ENCODE measurements around the gene ACAP3. TPM values are rescaled to one million over a fixed set of nuclear protein-coding genes. Genes with fewer than 3 reads are reported as not detected.
"Not testable (repeated sequence)": the region's sequence is repeated elsewhere in the genome, so short reads cannot be mapped to it uniquely, and the experiment has no call there.

ACAP3 gene
- total RNA-seq, 8 experiments from 2014 or later, result 23.9 to 88.9 (median 48.9) TPM

GRCh38 chr1:1250786-1251284, 56.9 kb downstream of the ACAP3 start:
- in situ Hi-C loops (cut with MboI; ENCODE audit: low pct_unique_long_range_greater_than_20kb in 2 of 9, low sequenced_read_pairs in 9 of 9, unreplicated experiment in 9 of 9), result loop anchor here in 3 of 9 experiments (10.0 to 25.0 kb wide), 3 partner anchors 89 to 239 kb away; partner anchors contain the start of genes AGRN (in 2 of the 3), HES4 (in 2 of the 3), ISG15 (in 2 of the 3) and C1orf159 (in 1 of the 3)
- Histone ChIP-seq H3K4me3 (no peak overlapping the region), H3K4me1 (replicated peaks in 1 of 2) (peaks cover 3 to 12% of the 10 kb centered on the region in 2 donors), H3K27ac (no peak overlapping the region)
- peak in 1 of 8 experiments; percentile 8 for ATAC-seq (replicated peaks in 6 of 8)
- 50 to 88% (median 75%) methylated on average over 1 to 10 of the region's 16 CpGs; no CpG with 5 or more reads in 6 of the 10 experiments for WGBS, 10 experiments

DNA sequence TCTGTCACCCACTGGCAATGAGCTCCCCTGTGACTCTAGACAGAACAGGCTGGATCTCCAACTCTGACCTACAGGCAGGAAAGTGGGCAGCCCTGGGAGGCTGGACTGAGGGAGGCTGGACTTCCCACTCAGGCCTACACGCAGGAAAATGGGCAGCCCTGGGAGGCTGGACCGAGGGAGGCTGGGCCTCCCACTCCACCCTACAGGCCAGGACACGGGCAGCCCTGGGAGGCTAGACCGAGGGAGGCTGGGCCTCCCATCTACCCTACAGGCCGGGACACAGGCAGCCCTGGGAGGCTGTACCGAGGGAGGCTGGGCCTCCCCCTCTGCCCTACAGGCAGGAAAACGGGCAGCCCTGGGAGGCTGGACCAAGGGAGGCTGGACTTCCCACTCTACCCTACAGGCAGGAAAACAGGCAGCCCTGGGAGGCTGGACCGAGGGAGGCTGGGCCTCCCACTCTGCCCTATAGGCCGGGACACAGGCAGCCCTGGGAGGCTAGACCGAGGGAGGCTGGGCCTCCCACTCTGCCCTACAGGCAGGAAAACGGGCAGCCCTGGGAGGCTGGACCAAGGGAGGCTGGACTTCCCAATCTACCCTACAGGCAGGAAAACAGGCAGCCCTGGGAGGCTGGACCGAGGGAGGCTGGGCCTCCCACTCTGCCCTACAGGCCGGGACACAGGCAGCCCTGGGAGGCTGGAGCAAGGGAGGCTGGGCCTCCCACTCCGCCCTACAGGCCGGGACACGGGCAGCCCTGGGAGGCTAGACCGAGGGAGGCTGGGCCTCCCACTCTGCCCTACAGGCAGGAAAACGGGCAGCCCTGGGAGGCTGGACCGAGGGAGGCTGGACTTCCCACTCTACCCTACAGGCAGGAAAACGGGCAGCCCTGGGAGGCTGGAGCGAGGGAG, 59.5 kb downstream of the ACAP3 start:
- ATAC-seq (replicated peaks in 6 of 8); in situ Hi-C loops (cut with MboI; ENCODE audit: low pct_unique_long_range_greater_than_20kb in 2 of 9, low sequenced_read_pairs in 9 of 9, unreplicated experiment in 9 of 9); H3K27ac ChIP-seq; H3K4me3 ChIP-seq: not testable (repeated sequence)
- H3K4me1 ChIP-seq (replicated peaks in 1 of 2), result peaks cover 12 to 21% of the 10 kb centered on the region in 2 donors
- WGBS, 10 experiments, result 40 to 100% (median 55%) methylated on average over 1 to 2 of the region's 21 CpGs; no CpG with 5 or more reads in 4 of the 10 experiments

- no peak overlapping the region for H3K27ac ChIP-seq
- peaks cover 14 to 21% of the 10 kb centered on the region in 2 donors for H3K4me1 ChIP-seq (replicated peaks in 1 of 2)
- peak in 2 of 8 experiments; percentile 1 to 6 for ATAC-seq (replicated peaks in 6 of 8)
- WGBS, 10 experiments, result 0 to 90% (median 64%) methylated on average over 1 to 17 of the region's 25 CpGs; no CpG with 5 or more reads in 5 of the 10 experiments
- in situ Hi-C loops (cut with MboI; ENCODE audit: low pct_unique_long_range_greater_than_20kb in 2 of 9, low sequenced_read_pairs in 9 of 9, unreplicated experiment in 9 of 9), result no loop called here
- H3K4me3 ChIP-seq, result no peak overlapping the region
These were observed 60.3 kb downstream of the ACAP3 start for GRCh38 chr1:1247341-1247913.

GRCh38 chr1:1246577-1247340, 61.0 kb downstream of the ACAP3 start, which contains the start of gene C1QTNF12:
TSS of gene C1QTNF12 (minus strand) at chr1:1246722. CDS start at chr1:1246690, 32 bp downstream.
- 5 to 6% methylated on average over 8 to 12 of the region's 74 CpGs; no CpG with 5 or more reads in 8 of the 10 experiments for WGBS, 10 experiments
- in situ Hi-C loops (cut with MboI; ENCODE audit: low pct_unique_long_range_greater_than_20kb in 2 of 9, low sequenced_read_pairs in 9 of 9, unreplicated experiment in 9 of 9), result no loop called here
- H3K4me3 ChIP-seq, result no peak within 1 kb of the TSS
- ATAC-seq (replicated peaks in 6 of 8), result peak; percentile 7 to 66 (median 36)
- H3K4me1 ChIP-seq (replicated peaks in 1 of 2), result peaks cover 14 to 21% of the 10 kb centered on the region in 2 donors
- H3K27ac ChIP-seq, result no peak within 1 kb of the TSS

GRCh38 chr1:1245817-1246576, 61.7 kb downstream of the ACAP3 start:
- in situ Hi-C loops (cut with MboI; ENCODE audit: low pct_unique_long_range_greater_than_20kb in 2 of 9, low sequenced_read_pairs in 9 of 9, unreplicated experiment in 9 of 9), result no loop called here
- H3K4me3 ChIP-seq, result no peak overlapping the region
- WGBS, 10 experiments, result 49 to 100% (median 60%) methylated on average over 1 to 7 of the region's 45 CpGs; no CpG with 5 or more reads in 5 of the 10 experiments

DNA sequence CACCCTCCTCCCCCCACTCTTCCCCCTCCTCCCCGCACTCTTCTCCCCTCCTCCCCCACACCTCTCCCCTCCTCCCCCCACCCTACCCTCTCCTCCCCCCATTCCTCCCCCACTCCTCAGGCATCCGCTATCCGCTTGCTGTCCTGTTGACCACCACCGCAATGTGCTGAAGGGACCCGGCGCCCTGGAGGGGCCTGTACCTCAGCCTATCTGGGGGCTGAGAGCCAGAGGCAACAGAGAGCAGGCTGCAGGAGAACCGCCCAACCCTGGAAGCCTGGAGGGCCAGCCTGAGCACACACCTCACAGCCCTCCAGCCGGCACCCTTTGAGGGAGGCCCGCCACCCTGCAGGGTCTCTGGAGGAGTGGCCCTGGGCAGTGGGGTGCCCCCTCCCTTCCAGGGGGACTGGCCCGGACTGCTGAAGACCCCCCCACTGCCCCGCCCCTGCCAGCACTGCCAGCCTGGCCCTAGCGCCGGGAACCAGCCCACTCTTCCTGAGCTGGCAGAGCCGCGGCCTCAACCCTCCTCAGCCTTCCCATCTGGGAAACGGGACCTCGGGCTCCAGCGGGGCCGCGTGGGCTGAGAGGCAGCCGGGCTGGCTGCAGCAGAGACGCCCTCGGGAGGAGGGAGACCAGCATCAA, 62.4 kb downstream of the ACAP3 start:
- ATAC-seq (replicated peaks in 6 of 8), result no peak
- Histone ChIP-seq H3K4me3 (no peak overlapping the region), H3K27ac (no peak overlapping the region), H3K4me1 (replicated peaks in 1 of 2) (peaks cover 17 to 25% of the 10 kb centered on the region in 2 donors)
- in situ Hi-C loops (cut with MboI; ENCODE audit: low pct_unique_long_range_greater_than_20kb in 2 of 9, low sequenced_read_pairs in 9 of 9, unreplicated experiment in 9 of 9), result no loop called here
- 85% methylated on average over 4 of the region's 23 CpGs; no CpG with 5 or more reads in 9 of the 10 experiments for WGBS, 10 experiments

More at GRCh38 chr1:1245817-1246576, 61.7 kb downstream of the ACAP3 start:
- Histone ChIP-seq H3K4me1 (replicated peaks in 1 of 2) (peaks cover 14 to 21% of the 10 kb centered on the region in 2 donors), H3K27ac (no peak overlapping the region)
- peak in 3 of 8 experiments; percentile 1 to 9 (median 3) for ATAC-seq (replicated peaks in 6 of 8)

GRCh38 chr1:1244192-1244811, 63.4 kb downstream of the ACAP3 start:
- Histone ChIP-seq H3K4me3 (no peak overlapping the region), H3K27ac (no peak overlapping the region), H3K4me1 (replicated peaks in 1 of 2) (peaks cover 27 to 32% of the 10 kb centered on the region in 2 donors)
- ATAC-seq (replicated peaks in 6 of 8), result peak in 2 of 8 experiments; percentile 1 to 10
- in situ Hi-C loops (cut with MboI; ENCODE audit: low pct_unique_long_range_greater_than_20kb in 2 of 9, low sequenced_read_pairs in 9 of 9, unreplicated experiment in 9 of 9), result no loop called here
- 68 to 80% methylated on average over 1 to 4 of the region's 30 CpGs; no CpG with 5 or more reads in 8 of the 10 experiments for WGBS, 10 experiments

GRCh38 chr1:1243807-1244191, 63.9 kb downstream of the ACAP3 start:
- Histone ChIP-seq H3K27ac (no peak overlapping the region), H3K4me3 (no peak overlapping the region), H3K4me1 (replicated peaks in 1 of 2) (peaks cover 32 to 35% of the 10 kb centered on the region in 2 donors)
- in situ Hi-C loops (cut with MboI; ENCODE audit: low pct_unique_long_range_greater_than_20kb in 2 of 9, low sequenced_read_pairs in 9 of 9, unreplicated experiment in 9 of 9), result no loop called here
- ATAC-seq (replicated peaks in 6 of 8), result peak in 2 of 8 experiments; percentile 5 to 8
- WGBS, 10 experiments, result 29 to 40% methylated on average over 1 to 3 of the region's 23 CpGs; no CpG with 5 or more reads in 8 of the 10 experiments

- Histone ChIP-seq H3K27ac (no peak overlapping the region), H3K4me1 (replicated peaks in 1 of 2) (peaks cover 36 to 40% of the 10 kb centered on the region in 2 donors), H3K4me3 (no peak overlapping the region)
- in situ Hi-C loops (cut with MboI; ENCODE audit: low pct_unique_long_range_greater_than_20kb in 2 of 9, low sequenced_read_pairs in 9 of 9, unreplicated experiment in 9 of 9), result no loop called here
- no peak for ATAC-seq (replicated peaks in 6 of 8)
- 87 to 100% (median 89%) methylated on average over 3 to 7 of the region's 23 CpGs; no CpG with 5 or more reads in 7 of the 10 experiments for WGBS, 10 experiments
These were observed 64.5 kb downstream of the ACAP3 start for GRCh38 chr1:1243266-1243660.

DNA sequence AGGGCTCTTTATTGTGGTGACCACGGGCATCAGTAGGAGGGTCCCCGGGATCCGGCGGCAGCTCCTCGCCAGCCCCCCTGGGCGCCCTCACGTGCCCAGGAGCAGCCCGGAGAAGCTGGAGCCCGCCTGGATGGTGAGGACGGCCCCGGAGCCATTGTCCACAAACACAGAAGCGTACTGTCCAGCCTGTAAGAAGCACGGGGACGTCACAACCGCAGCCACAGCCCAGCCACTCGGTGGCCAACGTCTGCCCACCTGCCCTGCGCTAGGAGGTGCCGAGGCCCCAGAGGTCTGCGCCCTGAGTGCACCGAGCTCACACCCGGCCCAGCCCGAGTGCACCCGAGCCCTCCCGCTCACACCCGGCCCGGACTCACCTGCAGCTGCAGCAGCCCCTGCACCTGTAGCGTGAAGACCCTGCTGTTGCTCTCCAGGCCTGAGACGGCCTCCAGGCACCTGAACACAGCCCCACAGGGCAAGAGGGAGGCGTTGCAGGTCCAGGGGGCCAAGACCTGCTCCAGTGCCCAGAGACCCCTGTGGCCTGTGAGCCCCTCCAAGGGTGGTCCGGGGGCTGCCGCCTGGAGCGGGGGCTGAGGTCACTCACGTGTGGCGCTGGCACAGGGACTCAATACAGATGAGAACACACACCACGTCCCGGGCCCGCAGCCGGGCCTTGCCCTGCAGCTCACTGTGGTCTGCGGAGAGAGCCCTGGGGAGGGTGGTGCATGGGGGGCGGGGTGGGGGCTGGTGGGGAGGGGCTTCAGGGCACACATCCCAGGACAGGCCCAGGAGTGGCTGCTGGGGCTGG, 65.1 kb downstream of the ACAP3 start:
- H3K27ac ChIP-seq, result no peak overlapping the region
- peaks cover 42 to 46% of the 10 kb centered on the region in 2 donors for H3K4me1 ChIP-seq (replicated peaks in 1 of 2)
- WGBS, 10 experiments, result 51 to 87% (median 83%) methylated on average over 1 to 9 of the region's 41 CpGs; no CpG with 5 or more reads in 5 of the 10 experiments
- no peak overlapping the region for H3K4me3 ChIP-seq
- in situ Hi-C loops (cut with MboI; ENCODE audit: low pct_unique_long_range_greater_than_20kb in 2 of 9, low sequenced_read_pairs in 9 of 9, unreplicated experiment in 9 of 9), result no loop called here
- no peak for ATAC-seq (replicated peaks in 6 of 8)

Data from motor neuron (in vitro differentiated cells).